OCI-LY1 (cell line): ENCODE data around the gene ANO3.

Experiments used
- CTCF ChIP-seq: fragments of 200-600 bp; sonication (generic), shearing (Covaris generic); IDR thresholded peaks from 2 replicates; pipeline ENCODE4 v1.5.1; 2017; ENCODE audit warnings: mild to moderate bottlenecking, antibody characterized with exemption, low read length, moderate library complexity, mixed read lengths
- EZH2 ChIP-seq: fragments of 200-600 bp; sonication (generic), shearing (Covaris generic); IDR thresholded peaks from 2 replicates; pipeline ENCODE4 v1.8.0; 2017; ENCODE audit warnings: borderline replicate concordance, mixed run types, mild to moderate bottlenecking, antibody characterized with exemption, low read length, moderate library complexity, mixed read lengths

- TF ChIP-seq CTCF (no peak), EZH2 (no peak)
Measured at GRCh38 chr11:26572770-26573402, 241.0 kb downstream of the ANO3 start.
